Activated CD4-positive, alpha-beta T cell treated with anti-CD3 and anti-CD28 coated beads, Interleukin-2, amount 50 U/mL, for 16 hours (primary cell): ENCODE data around the gene RPL13.

ENCODE experiments used
- DNase-seq: peaks from one replicate; pipeline ENCODE4 v3.0.0-alpha.2; 2020

RPL13 gene

DNA sequence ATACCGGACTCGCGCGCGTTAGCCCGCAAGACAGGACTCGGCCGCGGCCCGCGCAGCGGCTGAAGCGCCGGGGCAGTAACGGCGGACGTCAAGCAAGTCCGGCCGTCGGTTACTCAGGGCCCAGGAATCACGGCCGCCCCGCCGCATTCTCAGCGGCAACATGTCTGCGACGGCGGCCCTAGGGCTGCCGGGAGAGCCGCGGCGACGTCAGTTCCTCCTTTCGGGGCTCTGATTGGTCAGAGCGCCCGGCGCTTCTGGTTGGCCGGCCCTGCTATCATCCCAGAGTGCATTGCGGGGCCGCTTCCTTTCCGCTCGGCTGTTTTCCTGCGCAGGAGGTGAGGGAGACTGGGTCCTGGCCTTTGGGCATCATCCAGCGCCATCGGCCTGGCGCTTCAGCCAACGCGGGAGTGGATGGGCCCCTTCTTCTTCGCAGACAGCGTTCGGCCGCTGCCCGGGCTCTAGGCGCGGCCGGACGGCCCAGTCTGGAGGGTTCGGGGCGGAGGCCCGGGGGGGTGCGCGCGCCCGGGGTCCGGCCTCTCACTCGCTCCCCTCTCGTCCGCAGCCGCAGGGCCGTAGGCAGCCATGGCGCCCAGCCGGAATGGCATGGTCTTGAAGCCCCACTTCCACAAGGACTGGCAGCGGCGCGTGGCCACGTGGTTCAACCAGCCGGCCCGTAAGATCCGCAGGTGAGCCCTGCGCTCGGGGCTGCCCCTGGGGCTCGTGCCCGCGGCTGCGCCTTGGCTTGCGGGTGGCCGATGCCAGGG, at the start of gene RPL13:
TSS of gene RPL13 (plus strand) at position 305 of the 764 bp plus-strand sequence. CDS start at position 583, 278 bp downstream.
- peak; percentile 97 for DNase-seq

DNA sequence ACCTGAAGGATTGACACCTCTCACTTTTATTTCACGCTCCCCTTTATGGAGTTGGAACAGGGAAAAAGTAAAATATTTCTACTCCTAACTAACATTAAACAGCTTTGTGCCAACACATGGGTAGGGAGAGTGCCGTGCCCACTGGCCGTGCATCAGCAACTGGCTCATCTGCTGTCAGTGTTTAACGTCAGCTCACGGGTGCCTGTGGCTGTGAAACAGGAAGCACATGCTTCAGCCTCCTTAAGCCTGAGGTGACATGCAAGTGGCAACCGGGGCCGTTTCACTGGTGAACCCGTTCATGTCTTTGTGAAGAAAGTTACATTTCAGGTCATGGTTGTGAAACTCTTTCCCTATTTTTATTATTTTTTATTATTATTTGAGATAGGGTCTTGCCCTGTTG, 49.1 kb upstream of the RPL13 start:
- DNase-seq: no peak

DNA sequence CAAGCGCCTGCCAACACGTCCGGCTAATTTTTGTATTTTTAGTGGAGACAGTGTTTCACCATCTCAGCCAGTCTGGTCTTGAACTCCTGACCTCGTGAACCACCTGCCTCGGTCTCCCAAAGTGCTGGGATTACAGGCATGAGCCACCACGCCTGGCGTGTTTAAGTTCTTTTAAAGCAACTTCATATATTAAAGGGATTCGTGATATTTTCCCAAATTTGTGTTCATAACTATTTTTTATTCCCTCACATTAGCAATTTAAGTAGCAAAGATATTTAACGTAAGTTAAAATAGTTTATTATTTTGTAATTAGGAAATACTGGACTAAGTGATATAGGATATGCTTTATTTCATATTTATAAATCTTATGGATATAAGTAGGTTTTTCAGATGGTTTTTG, 48.0 kb upstream of the RPL13 start:
- no peak for DNase-seq

DNA sequence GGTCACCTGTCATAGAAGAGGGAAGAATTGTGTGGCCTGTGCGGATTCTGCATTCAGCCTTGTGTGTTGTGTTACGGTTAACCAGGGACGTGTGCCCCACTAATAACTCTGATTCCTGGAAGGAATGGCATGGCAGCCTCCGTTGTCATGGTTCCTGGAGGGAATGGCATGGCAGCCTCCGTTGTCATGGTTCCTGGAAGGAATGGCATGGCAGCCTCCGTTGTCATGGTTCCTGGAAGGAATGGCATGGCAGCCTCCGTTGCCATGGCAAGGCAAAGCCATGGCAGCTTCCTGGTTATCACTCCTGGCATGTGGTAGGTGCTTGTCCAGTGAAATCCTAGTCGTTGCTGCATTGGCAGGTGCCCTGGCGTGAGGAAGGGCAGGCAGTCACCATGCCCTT, 43.4 kb upstream of the RPL13 start:
- DNase-seq: no peak

DNA sequence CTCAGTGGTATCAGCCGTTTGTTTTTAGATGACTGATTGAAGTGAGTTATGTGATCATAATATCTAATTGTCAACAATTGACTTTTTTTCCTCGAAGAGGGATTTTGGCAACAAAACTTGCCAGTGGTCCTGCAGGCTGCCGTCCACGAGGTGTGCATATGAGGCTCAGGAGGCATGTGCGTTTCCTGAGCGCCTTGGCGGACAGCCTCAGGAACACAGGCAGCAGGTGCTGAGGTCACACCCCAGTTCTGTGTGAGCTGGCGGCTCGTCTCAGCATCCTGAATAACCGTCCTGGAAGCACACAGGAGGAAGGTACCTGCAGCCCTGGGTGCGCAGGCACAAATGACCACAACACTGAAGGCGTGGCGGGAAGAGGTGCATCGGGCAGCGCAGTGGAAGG, 40.6 kb upstream of the RPL13 start:
- DNase-seq: no peak

- no peak for DNase-seq
Measured at GRCh38 chr16:89522287-89522686, 38.2 kb upstream of the RPL13 start.

DNA sequence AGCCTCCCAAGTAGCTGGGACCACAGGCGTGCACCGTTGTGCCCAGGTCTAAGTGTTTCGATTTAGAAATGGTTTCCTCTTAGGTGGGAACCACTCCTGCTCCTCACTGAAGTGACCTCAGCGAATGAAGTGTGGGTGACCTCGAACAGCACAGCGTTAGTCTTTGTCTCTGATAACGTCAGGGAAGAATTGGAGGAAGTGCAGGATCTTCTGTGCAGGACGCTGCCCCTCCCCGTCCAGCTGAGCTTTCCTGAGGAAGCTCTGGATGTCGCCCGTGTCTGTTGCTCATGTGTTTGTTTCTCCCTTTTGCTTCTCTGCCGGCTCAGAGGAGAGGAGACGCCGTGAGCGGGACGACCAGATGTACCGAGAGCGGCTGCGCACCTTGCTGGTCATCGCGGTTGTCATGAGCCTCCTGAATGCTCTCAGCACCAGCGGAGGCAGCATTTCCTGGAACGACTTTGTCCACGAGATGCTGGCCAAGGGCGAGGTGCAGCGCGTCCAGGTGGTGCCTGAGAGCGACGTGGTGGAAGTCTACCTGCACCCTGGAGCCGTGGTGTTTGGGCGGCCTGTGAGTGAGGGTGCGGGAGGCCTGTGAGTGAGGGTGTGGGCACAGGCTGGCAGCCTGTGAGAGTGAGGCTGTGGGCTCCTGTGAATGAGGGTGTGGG, 36.7 kb upstream of the RPL13 start:
- no peak for DNase-seq

DNA sequence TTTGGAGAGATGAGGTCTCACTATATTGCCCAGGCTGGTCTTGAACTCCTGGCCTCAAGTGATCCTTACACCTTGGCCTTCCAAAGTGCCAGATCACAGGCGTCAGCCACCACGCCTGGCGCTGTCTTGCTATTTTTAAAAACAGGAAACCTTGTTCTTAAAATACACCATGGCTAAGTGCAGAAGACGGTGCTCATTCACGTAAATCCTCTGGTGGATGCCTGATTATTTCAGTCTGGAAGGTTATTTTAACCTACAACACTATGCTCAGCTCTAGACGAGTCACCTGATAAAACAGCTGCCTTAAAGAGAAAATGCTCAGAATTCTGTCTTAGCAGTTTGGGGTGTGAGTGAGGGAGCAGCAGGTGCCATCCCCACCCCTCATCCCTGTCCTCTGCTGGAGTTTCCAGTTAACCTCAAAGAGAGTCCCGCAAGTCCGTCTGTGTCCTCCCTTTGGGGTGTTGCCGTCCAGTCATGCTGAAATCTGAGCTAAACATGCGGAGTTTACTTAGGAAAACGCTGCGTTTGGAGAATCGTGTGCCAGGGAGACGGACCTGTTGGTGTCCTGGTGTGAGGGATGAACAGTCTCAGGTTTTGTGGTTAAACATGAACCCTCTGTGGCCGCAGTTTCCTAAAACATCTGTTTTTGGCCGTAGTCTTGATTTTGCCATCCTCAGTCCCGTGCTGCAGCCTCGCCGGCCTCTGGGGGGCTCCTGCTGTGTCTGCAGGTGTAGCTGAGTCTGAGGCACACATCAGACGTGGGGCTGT, 35.2 kb upstream of the RPL13 start:
- no peak for DNase-seq

DNA sequence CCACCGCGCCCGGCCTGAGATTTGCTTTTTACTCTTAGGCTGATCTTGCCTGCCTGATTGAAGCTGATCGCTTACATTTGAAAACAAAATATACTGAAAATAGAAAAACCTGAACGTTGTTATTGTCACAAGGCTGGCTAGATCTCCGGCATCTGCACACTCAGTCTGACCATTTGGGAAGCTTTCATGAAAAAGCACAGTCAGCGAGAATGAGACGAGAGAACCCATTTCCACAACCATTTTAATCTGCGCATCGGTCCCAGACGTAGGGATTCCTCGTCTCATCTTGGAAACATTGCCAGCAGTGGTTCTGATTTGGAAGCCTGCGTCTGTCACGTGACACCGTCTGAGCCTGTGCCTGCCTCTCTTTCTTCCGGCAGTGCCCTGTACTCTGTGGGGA, 31.4 kb upstream of the RPL13 start:
- DNase-seq: no peak

DNA sequence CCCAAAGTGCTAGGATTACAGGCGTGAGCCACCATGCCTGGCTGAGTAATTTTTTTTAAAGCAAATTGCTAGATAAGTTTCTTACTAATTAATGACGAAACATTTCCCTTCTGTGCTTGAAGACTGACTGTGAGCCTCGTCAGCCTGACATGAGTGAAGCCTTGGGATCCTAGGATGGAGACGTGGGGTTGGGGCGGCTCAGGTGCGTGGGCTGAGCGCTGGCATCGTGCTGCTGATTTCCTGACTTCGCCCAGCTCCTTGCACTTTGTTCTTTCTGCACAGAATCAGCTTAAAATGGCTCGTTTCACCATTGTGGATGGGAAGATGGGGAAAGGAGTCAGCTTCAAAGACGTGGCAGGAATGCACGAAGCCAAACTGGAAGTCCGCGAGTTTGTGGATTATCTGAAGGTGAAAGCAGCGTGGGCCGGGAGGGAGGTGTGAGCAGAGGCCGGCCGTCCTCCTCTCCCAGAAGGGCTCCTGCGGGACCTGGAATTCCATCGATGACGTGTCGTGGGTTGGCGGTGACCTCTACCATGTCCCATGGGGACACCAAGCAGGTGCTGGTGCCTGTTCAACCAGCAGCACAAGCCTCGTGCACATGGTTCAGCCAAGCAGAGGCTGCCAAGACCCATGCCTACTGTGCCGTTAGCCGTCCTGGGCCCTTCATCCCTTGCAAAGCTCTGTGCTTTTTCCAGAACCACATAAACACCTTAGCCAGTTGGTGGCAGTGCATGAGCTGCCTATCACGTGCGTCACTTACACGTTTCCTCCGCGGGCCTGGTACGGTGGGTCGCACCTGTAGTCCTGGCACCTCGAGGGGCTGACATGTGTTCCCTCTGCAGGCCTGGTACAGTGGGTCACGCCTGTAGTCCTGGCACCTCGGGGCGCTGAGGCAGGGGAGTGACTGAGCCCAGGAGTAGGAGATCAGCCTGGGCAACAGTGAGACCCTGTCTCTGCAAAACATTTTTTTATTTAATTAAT, 29.8 kb upstream of the RPL13 start:
- no peak for DNase-seq

DNA sequence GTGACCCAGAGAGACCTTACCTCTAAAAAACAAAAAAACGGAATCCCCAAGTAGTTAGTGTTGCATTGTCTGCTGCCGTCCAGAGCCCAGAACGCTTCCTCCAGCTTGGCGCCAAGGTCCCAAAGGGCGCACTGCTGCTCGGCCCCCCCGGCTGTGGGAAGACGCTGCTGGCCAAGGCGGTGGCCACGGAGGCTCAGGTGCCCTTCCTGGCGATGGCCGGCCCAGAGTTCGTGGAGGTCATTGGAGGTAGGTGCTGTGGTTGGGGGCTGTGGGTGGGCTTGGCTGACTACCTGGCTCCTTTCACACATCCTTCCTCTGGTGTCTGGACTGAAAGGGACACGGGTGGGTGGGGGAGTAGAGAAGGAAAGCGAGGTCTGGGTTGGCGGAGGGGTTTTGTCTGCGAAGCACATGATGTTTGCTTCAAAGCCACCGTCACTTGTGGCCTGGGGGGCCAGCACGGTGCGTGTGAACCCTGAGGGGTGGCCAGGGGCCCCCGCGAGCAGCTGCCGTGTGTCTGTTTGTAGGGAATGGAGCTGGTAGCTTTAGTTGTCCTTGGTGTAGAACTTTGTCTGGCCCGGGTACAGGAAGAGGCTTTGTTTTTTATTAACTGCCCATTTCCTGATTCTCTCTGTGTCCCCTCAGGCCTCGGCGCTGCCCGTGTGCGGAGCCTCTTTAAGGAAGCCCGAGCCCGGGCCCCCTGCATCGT, 28.5 kb upstream of the RPL13 start:
- no peak for DNase-seq

DNA sequence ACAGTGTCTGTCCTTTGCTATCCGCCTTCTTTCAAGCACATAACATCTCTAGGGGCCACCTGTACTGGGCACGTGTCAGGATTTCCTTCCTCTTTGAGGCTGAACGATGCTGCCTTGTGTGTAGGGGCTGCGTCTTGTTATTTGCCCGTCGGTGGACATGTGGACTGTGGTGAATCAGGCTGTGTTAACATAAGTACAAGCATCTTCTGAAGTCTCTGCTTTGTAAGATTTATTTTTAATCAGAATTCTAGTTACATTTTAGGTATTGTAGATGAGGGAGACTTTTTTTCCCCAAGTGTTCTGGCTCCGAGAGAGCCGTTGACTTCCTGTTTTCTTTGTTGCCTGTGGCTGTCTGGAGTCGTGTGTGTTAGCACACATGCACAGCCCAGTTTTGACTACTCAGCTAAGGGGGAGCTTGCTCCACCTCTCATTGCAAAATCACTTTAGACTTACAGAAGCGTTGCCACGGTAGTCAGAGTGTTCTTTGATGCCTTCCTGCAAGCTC, 26.2 kb upstream of the RPL13 start:
- DNase-seq: peak; percentile 33

DNA sequence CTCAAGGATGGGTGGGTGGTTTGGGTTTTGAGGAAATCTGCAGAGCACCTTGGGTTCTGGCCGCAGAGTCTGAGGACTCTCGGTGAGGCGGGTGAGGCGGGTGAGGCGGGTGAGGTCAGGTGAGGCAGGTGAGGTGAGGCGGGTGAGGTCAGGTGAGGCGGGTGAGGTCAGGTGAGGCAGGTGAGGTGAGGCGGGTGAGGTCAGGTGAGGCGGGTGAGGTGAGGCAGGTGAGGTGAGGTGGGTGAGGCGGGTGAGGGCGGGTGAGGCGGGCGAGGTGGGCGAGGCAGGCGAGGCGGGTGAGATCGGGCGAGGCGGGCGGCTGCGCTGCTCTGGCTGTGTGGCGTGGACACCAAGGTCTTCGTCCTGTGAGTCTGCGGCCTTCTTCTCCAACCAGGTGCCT, 24.1 kb upstream of the RPL13 start:
- no peak for DNase-seq

DNA sequence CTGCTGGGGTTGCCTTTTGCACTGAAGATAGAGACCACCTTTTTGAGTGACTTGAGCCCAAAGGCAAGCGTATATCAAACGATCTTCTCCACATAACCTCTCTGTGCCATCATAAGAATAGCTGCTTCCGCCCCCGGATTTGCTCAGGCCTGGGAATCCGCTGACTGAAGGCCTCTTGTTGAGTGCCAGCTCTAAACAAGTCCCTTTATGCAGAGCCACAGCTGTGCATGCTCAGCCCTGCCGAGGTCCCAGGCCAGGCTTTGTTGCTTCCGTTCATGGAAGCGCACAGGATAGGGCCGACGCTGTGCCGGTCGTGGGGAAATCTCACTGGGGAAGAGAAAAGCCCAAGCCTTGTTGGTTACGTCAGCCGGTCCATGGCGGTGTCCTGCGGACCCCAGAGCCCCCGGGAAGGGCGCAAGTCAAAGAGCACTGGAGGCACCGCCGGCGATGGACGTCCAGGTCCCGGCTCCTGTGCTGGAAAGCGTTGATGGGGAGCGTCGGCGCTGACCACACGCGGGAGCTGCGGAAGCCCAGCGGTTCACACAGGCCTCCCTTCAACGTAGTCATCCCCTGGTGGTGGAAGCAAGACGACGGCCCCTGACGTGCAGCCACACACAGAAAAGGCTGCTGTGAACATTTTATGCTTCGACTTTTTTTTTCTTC, 23.5 kb upstream of the RPL13 start:
- no peak for DNase-seq

DNA sequence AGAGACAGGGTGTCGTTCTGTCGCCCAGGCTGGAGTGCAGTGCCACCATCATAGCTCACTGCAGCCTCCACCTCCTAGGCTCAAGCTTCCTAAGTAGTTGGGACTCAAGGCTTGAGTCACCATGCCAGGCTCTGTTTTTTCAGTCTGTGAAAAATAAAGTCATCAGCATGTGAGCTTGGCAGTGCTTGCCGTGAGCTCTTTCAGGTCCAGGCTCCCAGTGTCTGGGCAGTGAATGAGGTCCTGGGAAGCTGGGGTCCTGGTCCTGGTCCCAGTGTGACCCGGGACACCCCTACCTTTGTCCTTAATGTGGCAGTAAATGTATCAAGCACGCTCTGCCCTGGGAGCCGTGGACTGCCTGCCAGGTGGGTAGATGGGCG, 22.9 kb upstream of the RPL13 start:
- no peak for DNase-seq

GRCh38 chr16:89538286-89538685, 22.2 kb upstream of the RPL13 start:
- DNase-seq: no peak

GRCh38 chr16:89540557-89540956, 19.9 kb upstream of the RPL13 start:
- DNase-seq: no peak

- no peak for DNase-seq
Measured at GRCh38 chr16:89541792-89542191, 18.7 kb upstream of the RPL13 start.

GRCh38 chr16:89544113-89544512, 16.4 kb upstream of the RPL13 start:
- DNase-seq: no peak

DNA sequence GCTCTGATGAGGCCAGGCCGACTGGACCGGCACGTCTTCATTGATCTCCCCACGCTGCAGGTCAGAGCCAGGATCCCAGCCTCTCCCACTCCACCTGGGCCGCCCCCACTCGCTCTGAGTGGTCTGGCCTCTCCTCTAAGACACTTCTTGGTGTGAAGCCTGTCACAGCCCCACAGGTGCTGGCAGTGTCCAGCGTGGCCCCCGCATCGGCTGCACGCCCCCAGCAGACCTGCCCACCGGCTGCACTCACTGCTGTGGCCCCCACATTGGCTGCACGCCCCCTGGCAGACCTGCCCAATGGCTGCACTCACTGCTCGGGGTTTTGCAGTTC, 15.8 kb upstream of the RPL13 start:
- DNase-seq: no peak

- no peak for DNase-seq
Measured at GRCh38 chr16:89545044-89545830, 15.2 kb upstream of the RPL13 start.
